ENCODE data around the gene PRR9.
A peak's percentile ranks its signal among the peaks of the same experiment; 100 is the strongest.
"Not testable (repeated sequence)": the region's sequence is repeated elsewhere in the genome, so short reads cannot be mapped to it uniquely, and the experiment has no call there.

PRR9 gene

DNA sequence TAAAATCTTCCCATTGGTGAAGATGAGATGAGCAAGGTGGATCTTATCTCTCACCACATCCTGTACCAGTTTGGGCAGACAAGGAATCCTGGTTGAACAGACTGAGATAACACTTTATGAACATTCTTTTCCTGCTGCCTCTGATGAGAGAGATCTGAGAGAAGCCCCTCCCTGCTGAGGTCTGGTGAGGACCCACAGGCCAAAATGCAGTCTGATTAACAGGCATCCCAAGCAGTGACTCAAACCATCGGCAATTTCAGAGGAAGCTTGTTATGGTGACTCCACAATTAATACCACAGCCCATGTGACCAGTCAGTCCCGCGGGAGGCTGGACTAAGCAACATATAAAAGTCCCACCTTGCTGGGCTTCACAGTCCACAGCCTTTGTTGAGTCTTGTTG is at the start of gene PRR9:
TSS of gene PRR9 (plus strand) at position 373 of the 400 bp plus-strand sequence. CDS start 561 bp downstream, outside the sequence.
- DNase-seq, result no peak

DNA sequence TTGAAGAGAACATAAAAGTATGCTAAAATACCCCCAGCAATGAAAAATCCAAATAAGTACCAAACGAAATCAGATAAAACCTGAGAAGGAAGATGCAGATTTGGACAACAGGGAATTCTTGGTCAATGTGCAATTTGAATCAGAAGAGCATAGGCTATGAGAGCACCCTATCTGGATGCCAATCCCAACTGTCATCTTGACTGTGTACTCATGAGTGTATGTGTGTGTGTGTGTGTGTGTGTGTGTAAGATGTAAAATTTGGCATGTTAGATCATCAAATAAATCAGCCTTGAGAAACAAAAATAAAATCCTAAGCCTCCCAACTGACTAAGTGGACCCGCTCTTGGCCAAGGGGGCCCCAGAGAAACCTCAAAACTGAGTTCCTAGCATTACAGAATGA is 48.7 kb upstream of the PRR9 start:
- DNase-seq, result no peak

- DNase-seq, result no peak
Observed at GRCh38 chr1:153174624-153175023, 42.8 kb upstream of the PRR9 start.

DNA sequence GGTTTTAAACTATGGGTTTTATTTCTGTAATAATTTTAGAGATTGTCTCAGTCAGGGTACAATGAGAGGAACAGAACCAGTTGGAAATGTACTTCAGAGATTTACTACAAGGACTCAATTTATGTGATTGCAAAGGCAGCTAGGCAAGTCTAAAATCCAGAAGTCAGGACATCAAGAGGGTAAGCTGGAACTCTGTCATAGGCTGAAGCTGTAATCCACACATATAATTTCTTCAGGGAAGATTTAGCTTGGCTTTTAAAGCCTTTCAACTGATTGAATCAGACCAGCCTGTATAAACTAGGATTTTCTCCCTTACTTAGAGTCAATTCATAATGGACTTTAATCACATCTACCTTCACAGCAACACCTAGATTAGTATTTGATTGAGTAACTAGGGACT is 38.5 kb upstream of the PRR9 start:
- DNase-seq, result no peak

DNA sequence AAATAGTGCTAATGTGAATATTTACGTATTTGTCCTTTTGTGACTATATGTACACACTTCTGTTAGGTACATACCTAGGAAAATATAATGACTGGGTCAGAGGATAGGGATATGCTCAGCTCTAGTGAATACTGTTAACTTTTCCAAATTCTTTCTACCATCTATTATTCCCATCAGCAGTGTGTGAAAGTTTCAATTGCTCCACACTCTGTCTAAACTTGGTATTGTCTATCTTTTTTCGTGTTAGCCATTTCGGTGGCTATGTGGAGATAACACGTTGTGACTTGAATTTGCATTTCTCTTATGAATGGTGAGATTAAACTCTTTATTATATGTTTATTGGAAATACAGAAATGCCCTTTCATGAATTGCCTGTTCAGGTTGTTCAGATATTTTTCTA is 36.8 kb upstream of the PRR9 start:
- DNase-seq, result no peak

- DNase-seq, result not testable (repeated sequence)
Observed at GRCh38 chr1:153188301-153188700, 29.1 kb upstream of the PRR9 start.

GRCh38 chr1:153190373-153190772 is 27.0 kb upstream of the PRR9 start:
- no peak for DNase-seq

DNA sequence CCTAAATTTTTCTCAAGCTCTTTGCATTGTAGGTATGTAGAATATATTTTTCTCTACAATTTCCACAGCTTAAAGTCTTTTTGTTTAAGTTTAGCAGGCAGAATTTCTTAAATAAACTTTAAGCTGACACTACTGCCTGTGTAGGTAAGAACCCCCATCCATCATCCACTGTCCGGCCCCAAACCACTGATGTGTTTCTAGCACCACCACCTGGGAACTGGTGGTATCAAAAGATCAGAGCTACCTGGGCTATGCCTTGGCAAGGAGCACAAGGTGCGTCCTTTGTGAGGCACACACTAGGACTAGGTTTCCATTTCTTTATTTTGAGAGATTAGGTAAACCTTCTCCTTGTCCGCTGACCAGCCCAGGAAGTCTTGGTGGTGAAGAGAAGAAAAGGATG is 24.7 kb upstream of the PRR9 start:
- DNase-seq, result no peak

DNA sequence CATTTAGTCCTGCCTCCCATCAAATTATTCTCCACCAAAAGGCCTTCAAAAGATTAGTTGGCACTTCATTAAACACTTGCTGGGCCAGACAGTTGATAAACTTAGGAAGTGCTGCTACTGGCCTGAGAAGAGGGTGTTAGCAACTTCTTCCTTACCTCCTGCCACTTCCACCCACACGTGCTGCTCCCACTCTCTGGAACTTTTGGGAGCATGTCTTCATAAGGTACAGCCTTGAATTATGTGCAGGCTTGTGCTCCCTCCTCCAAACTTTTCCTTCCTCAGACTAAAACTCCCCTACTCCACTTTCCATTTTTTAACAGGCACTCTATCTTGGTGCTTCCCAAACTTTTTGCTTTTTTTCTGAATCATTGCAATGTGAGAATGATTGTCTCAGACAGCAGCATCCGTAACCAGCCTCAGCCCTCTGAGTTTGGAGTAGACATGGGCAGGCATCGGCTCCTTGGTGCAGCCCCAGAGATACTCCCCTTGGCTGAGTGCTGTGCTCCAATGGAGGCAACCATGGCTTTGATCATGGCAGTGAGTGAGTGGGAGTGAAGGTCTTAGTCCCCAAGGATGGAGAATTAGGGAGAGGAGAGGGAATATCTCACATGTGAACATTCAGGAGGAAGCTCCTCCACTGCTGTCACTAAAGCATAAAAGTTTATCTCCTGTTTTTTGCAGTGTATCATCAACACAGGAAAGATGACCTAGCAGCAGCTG is 22.9 kb upstream of the PRR9 start:
- no peak for DNase-seq

DNA sequence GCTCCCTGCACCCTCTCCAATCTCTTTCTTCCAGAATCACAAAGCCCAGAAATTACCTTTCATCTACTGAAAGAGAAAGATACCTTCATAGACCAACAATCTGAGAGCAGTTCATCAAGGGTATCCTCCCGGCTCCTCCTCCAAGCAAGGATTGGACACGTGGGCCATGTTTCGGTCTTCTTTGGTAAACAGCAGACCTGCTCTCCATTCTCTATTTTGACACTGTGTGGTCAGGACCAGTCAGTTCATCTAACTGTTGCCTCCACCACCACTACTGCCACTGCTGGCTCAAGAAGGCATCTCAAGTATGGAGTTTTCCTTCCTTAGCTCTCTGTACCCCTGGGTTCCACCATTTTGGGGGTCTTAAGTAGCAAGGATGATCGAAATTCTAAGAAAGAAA is 22.2 kb upstream of the PRR9 start:
- DNase-seq, result no peak

GRCh38 chr1:153202006-153202405 is 15.4 kb upstream of the PRR9 start:
- no peak for DNase-seq

GRCh38 chr1:153203130-153203529 is 14.3 kb upstream of the PRR9 start, which contains the start of gene LELP1:
TSS of gene LELP1 (plus strand) at chr1:153203430. CDS start at chr1:153204708, 1,278 bp downstream.
- no peak for DNase-seq

DNA sequence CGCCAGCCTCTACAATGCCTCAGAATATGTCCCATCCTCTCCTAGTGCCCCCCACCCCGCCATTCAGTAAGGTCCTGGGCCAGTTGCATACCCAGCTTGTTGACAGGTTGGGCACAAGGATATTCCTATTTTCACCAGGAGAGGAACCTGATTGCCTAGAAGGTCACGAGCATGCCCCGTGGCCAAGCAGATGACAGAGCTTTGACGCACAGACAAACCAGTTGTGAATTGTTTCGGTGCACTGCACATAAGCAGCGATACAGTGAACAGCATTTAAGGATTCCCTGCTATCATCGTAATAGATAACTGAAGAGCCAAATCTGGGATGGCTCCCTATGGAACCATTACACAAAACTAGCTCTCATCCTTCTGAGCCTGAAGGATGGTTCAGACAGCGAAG is 10.8 kb upstream of the PRR9 start:
- no peak for DNase-seq

DNA sequence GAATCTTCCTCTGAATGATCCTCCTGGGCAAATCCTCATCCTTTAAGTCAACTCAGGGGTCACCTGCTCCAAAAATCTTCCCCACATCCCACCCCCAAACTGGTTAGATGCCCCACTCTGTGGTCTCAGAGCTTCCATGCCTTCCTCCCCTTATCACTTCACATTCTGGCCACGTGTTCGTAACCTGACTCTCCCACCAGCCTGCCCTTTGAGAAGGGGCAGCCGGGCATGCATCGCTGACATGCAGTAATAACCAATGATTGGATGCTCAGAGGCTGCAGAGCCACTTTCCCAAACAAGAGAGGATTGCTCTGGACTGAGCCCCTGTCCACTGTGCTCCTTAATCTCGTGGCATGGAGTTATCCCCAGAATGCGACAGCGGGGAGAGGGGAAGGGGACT is 7.2 kb upstream of the PRR9 start:
- DNase-seq, result no peak

- no peak for DNase-seq
Observed at GRCh38 chr1:153212201-153212600, 5.2 kb upstream of the PRR9 start.

GRCh38 chr1:153213519-153213918 is 3.9 kb upstream of the PRR9 start:
- no peak for DNase-seq

- no peak for DNase-seq
Observed at GRCh38 chr1:153217744-153218416, 496 bp downstream of the PRR9 start.

DNA sequence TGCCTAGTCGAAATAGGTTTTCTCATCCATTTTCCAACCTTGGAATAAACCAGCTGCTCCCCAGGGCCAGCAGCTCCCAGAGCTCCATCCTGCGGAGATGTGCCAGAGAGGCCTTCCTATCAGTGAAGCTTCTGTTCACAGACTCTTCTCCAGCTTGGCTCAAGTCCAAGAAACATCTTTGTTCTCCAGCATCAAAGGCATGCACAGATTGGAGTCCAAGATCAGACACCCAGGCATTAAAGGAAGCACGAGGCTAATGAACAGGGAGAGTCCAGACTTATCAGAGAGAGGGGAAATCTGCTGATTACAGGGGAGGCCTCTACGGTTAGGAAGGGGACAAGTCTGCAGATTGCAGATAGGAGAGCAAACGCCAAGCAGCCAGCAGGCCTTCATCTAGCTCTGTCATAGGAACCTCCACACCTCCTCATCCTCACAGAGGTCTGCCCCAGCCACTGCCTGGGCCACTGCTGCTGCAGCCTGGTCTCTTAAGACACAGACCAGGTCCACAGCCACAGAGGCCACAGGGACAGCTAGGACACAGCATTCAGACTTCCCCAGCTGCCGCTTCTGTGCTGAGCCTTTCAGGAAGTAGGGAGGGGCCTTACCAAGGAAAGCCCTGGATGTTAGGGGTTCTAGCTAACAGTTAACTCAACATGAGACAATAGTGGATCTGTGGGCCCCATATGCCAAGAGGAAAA is 3.4 kb downstream of the PRR9 start:
- DNase-seq, result no peak

DNA sequence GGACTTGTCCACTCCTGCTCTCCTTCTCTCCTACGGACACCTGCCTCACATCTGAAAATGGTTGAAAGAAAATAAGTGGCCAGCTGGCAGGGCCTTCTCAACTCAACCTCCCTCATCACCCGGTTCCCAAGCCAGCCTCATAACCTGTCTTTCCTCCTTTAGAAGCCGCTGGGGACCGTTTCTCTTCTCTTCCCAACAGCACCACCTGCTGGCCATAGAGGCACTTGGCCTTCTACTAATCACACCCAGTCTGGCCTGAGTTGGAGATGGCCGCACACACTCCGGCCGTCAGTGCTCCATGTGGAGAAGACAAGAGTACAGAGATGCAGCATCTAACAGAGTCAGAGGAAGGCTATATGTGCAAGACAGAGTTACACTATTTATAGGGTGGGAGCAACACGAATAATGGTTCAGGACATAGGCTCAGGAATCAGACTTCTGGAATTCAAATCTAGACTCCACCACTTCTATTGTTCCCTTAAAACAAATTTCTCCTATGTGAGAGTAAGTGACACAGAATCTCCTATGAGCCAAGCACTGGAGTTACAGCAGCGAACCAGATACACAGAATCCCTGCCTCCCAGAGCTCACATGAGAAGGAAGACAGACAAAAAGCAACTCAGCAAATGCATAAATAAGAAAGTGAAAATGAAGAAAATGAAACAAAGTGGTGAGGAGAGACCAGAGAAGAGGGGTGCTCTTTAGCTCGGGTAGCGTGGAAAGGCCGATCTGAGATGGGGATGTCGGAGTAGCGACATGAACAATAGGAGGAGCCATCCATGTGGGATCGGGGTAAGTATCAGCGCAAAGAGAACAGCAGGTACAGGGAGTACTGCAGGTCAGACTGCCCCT is 5.9 kb downstream of the PRR9 start:
- DNase-seq, result peak; percentile 31 to 46

GRCh38 chr1:153227810-153228209 is 10.4 kb downstream of the PRR9 start:
- no peak for DNase-seq

- no peak for DNase-seq
Observed at GRCh38 chr1:153228491-153228890, 11.1 kb downstream of the PRR9 start.

DNA sequence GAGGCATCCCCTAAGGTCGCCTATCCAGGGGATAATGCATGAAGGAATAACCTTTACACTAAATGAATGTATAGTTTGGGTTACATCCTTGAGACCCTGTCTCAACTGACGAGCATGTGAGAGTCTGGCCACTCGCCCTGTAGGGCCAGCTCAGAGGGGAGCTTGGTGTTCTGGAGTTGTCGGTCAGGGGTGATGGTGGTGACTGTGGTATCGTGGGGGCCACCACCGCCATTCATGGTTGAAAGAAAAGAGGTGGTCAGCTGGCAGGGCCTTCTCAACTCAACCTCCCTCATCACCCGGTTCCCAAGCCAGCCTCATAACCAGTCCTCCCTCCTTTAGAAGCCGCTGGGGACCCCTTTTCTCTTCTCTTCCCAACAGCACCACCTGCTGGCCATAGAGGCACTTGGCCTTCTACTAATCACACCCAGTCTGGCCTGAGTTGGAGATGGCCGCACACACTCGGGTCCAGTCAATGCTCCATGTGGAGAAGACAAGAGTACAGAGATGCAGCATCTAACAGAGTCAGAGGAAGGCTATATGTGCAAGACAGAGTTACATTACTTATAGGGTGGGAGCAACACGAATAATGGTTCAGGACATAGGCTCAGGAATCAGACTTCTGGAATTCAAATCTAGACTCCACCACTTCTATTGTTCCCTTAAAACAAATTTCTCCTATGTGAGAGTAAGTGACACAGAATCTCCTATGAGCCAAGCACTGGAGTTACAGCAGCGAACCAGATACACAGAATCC is 11.9 kb downstream of the PRR9 start:
- DNase-seq, result peak in 1 of 2 donors; percentile 8

Data from activated CD4-positive, alpha-beta T cell treated with anti-CD3 and anti-CD28 coated beads for 4 hours (primary cell).